GM12872 (cell line): ENCODE results near the gene MYL4.

ENCODE experiments used
- CTCF ChIP-seq: IDR thresholded peaks from 3 replicates; pipeline ENCODE4 v1.5.1; 2011; ENCODE audit warnings: low read depth, mild to moderate bottlenecking, low read length, moderate library complexity; ENCODE audit not compliant: insufficient read depth

The MYL4 gene

GRCh38 chr17:47253541-47254402 is 44.6 kb downstream of the MYL4 start, which contains the start of gene ITGB3:
TSS of gene ITGB3 (plus strand) at chr17:47253827. CDS start at chr17:47253862, 35 bp downstream.
- peak; percentile 65 for TF ChIP-seq CTCF

GRCh38 chr17:47254403-47254943 is 45.3 kb downstream of the MYL4 start:
- TF ChIP-seq CTCF: no peak

- TF ChIP-seq CTCF: no peak
Observed at GRCh38 chr17:47257651-47258339, 48.6 kb downstream of the MYL4 start.

GRCh38 chr17:47262586-47262985 is 53.4 kb downstream of the MYL4 start:
- TF ChIP-seq CTCF: no peak

- no peak for TF ChIP-seq CTCF
Observed at GRCh38 chr17:47264166-47264565, 55.0 kb downstream of the MYL4 start.

- TF ChIP-seq CTCF: no peak
Observed at GRCh38 chr17:47265983-47266541, 56.9 kb downstream of the MYL4 start.

GRCh38 chr17:47266782-47267181 is 57.6 kb downstream of the MYL4 start:
- no peak for TF ChIP-seq CTCF
